DND-41 (cell line): ENCODE data around the gene HNRNPU.

Experiments
- CTCF ChIP-seq: IDR thresholded peaks from 2 replicates; pipeline ENCODE4 v1.5.1; 2012; ENCODE audit warnings: borderline replicate concordance, low read length, moderate library complexity, mild to moderate bottlenecking; ENCODE audit not compliant: poor library complexity, severe bottlenecking; ENCODE audit errors: extremely low read depth
- EZH2 ChIP-seq: IDR thresholded peaks from 3 replicates; pipeline ENCODE4 v1.6.1; 2012; ENCODE audit warnings: borderline replicate concordance, low read depth, mild to moderate bottlenecking, moderate library complexity, low read length, inconsistent platforms; ENCODE audit not compliant: severe bottlenecking

DNA sequence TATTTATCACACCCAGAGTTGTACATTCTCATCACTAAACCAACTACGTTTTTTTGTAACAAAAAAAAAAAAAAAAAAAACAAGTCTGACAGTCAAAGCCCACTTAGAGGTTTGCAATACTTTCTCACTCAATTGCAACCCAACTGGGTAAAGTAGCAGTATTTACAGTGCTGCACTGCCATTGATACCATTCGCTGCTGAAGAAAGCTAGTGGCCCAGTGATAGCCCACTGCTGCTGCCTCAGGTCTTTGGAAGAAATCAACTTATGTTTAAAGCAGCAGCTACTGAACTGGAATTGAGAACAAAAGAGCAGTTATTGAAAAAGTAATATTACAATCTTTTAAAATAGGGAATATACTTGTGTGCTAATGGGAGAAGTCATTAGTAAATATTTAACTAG lies 2.7 kb downstream of the HNRNPU start:
- no peak for TF ChIP-seq EZH2
- TF ChIP-seq CTCF, result no peak
